Activated CD4-positive, alpha-beta T cell treated with anti-CD3 and anti-CD28 coated beads, Interleukin-2, amount 10 ng/mL, durations not matched to agents 24 days and 14 days (primary cell): ENCODE data around the gene CIDEB. TPM values are rescaled to one million over a fixed set of nuclear protein-coding genes. Genes with fewer than 3 reads are reported as not detected.

Source experiments
- DNase-seq: peaks from one replicate; pipeline ENCODE4 v3.0.0; 2022
- H3K27ac Mint-ChIP-seq: one replicate; pipeline ENCODE4 v1.8.0; 2022; ENCODE audit warnings: mild to moderate bottlenecking, mixed read lengths
- H3K27me3 Mint-ChIP-seq: one replicate; pipeline ENCODE4 v1.8.0; 2022; ENCODE audit warnings: mixed read lengths
- H3K36me3 Mint-ChIP-seq: one replicate; pipeline ENCODE4 v1.8.0; 2022; ENCODE audit warnings: low read depth, mild to moderate bottlenecking, mixed read lengths
- H3K4me1 Mint-ChIP-seq: one replicate; pipeline ENCODE4 v1.8.0; 2021; ENCODE audit warnings: mixed read lengths
- H3K4me3 Mint-ChIP-seq: one replicate; pipeline ENCODE4 v1.8.0; 2022; ENCODE audit warnings: mild to moderate bottlenecking, moderate library complexity, mixed read lengths
- H3K9me3 Mint-ChIP-seq: one replicate; pipeline ENCODE4 v1.8.0; 2021; ENCODE audit warnings: mixed read lengths
- intact Hi-C: fragments of 100-400 bp; cut with micrococcal nuclease; formaldehyde crosslinking; loops from one replicate; pipeline ENCODE4 v1.15.1; 2023
- total RNA-seq: library from RNA; stranded (reverse); gene quantifications from 2 replicates; pipeline ENCODE4 v1.2.3, GENCODE V29; 2022

The CIDEB gene
- total RNA-seq, 1 donor from 2014 or later = 22.2 TPM

- H3K27me3 Mint-ChIP-seq = no peaks in the 10 kb centered on the region
- peak within 1 kb of the TSS; percentile 93 for H3K4me3 Mint-ChIP-seq
- peaks cover 24% of the 10 kb centered on the region for H3K36me3 Mint-ChIP-seq
- intact Hi-C loops = loop anchor here (1.0 kb wide), 4 partner anchors 29 to 171 kb away; partner anchors contain the start of genes CHMP4A, GMPR2, NEDD8 and SDR39U1
- H3K9me3 Mint-ChIP-seq = no peaks in the 10 kb centered on the region
- peaks cover 42% of the 10 kb centered on the region for H3K4me1 Mint-ChIP-seq
- DNase-seq = peak; percentile 97
- peak within 1 kb of the TSS; percentile 95 for H3K27ac Mint-ChIP-seq
Measured at GRCh38 chr14:24271134-24271833, 36.5 kb downstream of the CIDEB start, which contains the start of gene RABGGTA. RABGGTA (minus strand) TSS chr14:24271597; CDS start chr14:24271115, 482 bp downstream.

DNA sequence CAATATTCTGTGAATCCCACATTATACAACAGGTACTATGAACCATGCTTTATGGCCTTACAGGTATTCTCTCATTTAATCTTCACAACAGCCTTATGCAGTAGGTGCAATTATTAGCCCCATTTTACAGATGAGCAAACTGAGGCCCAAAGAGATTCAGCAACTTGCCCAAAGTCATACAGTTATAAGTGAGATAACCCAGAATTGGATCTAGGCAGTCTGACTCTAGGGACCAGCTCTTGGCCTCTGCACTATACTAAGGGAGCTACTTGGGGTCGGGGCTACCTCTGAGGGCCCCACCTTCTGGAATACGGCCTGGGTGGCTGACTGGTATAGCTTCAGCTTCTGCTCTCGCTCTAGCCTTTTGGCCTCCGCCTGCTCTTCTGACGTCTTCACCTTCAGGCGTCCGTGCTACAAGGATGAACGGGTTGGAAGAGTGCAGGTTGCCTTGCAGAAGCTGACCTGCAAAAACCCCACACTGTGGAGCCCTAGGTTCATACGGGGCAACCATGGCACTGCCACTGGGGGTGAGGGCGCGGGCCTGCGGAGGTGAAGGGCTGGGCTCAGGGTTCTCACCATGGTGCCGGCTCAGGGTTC lies 37.1 kb downstream of the CIDEB start:
- no peak for DNase-seq
- H3K4me3 Mint-ChIP-seq = peak overlapping the region; percentile 93
- intact Hi-C loops = loop anchor here (1.0 kb wide), 4 partner anchors 28 to 172 kb away; partner anchors contain the start of genes CHMP4A, GMPR2, NEDD8 and SDR39U1
- peak overlapping the region; percentile 95 for H3K27ac Mint-ChIP-seq
- no peaks in the 10 kb centered on the region for H3K9me3 Mint-ChIP-seq
- H3K27me3 Mint-ChIP-seq = no peaks in the 10 kb centered on the region
- peaks cover 30% of the 10 kb centered on the region for H3K36me3 Mint-ChIP-seq
- H3K4me1 Mint-ChIP-seq = peaks cover 42% of the 10 kb centered on the region

- Mint-ChIP-seq H3K27me3 (no peaks in the 10 kb centered on the region), H3K9me3 (no peaks in the 10 kb centered on the region), H3K27ac (no peak overlapping the region), H3K4me1 (peaks cover 40% of the 10 kb centered on the region), H3K36me3 (peaks cover 30% of the 10 kb centered on the region), H3K4me3 (peak overlapping the region; percentile 93)
- no peak for DNase-seq
- intact Hi-C loops = no loop called here
Measured at GRCh38 chr14:24269910-24270536, 37.8 kb downstream of the CIDEB start.

GRCh38 chr14:24269368-24269767 lies 38.4 kb downstream of the CIDEB start:
- no peaks in the 10 kb centered on the region for H3K27me3 Mint-ChIP-seq
- H3K9me3 Mint-ChIP-seq = no peaks in the 10 kb centered on the region
- intact Hi-C loops = no loop called here
- H3K4me3 Mint-ChIP-seq = peak overlapping the region; percentile 12
- H3K36me3 Mint-ChIP-seq = peaks cover 32% of the 10 kb centered on the region
- no peak for DNase-seq
- peaks cover 40% of the 10 kb centered on the region for H3K4me1 Mint-ChIP-seq
- H3K27ac Mint-ChIP-seq = no peak overlapping the region

GRCh38 chr14:24268225-24268624 lies 39.6 kb downstream of the CIDEB start:
- intact Hi-C loops = no loop called here
- peaks cover 32% of the 10 kb centered on the region for H3K36me3 Mint-ChIP-seq
- no peak for DNase-seq
- no peak overlapping the region for H3K27ac Mint-ChIP-seq
- H3K4me3 Mint-ChIP-seq = no peak overlapping the region
- peaks cover 28% of the 10 kb centered on the region for H3K4me1 Mint-ChIP-seq
- H3K27me3 Mint-ChIP-seq = no peaks in the 10 kb centered on the region
- H3K9me3 Mint-ChIP-seq = no peaks in the 10 kb centered on the region

DNA sequence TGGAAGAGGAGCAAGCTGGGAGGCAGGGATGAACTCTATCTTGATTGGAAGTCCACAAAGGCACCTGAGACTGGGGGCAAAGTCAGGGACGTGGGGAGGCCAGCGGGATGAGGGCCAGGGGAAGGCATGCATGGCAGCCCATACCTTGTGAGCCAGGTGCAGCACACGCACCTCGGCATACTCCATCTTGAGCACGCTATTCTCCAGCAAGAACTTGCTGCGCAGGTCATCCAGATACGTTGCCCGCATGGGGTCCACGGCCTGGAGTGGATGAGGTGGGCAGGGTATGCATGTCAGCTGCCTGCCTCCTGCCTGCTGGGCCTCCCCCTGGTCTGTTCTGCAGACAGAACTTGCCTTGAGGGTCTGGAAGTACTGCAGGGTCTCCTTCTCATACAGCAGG lies 40.3 kb downstream of the CIDEB start:
- no peaks in the 10 kb centered on the region for H3K9me3 Mint-ChIP-seq
- peaks cover 24% of the 10 kb centered on the region for H3K4me1 Mint-ChIP-seq
- H3K27ac Mint-ChIP-seq = no peak overlapping the region
- no peak overlapping the region for H3K4me3 Mint-ChIP-seq
- intact Hi-C loops = no loop called here
- peaks cover 32% of the 10 kb centered on the region for H3K36me3 Mint-ChIP-seq
- H3K27me3 Mint-ChIP-seq = no peaks in the 10 kb centered on the region
- DNase-seq = no peak

GRCh38 chr14:24266344-24267244 lies 41.2 kb downstream of the CIDEB start:
- Mint-ChIP-seq H3K4me1 (peaks cover 15% of the 10 kb centered on the region), H3K27me3 (no peaks in the 10 kb centered on the region), H3K27ac (no peak overlapping the region), H3K36me3 (peaks cover 35% of the 10 kb centered on the region), H3K4me3 (no peak overlapping the region), H3K9me3 (no peaks in the 10 kb centered on the region)
- intact Hi-C loops = no loop called here
- DNase-seq = no peak

DNA sequence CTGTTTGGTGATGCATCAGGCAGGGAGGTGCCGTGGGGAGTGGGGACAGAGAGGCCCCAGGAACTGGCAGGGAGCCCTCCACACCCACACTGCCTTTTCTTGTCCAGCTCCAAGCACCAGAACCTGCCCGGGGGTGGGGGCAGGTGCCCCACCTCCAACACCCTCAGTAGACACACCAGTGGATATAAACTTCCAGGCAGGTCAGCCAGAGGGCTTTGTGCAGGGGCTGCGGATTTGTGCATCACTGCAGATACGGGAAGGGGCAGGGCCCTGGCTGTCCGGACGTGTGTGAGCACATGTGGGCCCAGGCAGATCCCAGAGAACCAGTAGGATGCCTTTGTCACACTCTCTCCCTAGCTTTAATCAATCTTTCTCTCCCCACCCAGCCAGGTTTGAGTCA lies 43.5 kb downstream of the CIDEB start:
- intact Hi-C loops = no loop called here
- Mint-ChIP-seq H3K4me1 (peaks cover 2% of the 10 kb centered on the region), H3K27ac (no peak overlapping the region), H3K4me3 (no peak overlapping the region), H3K36me3 (peaks cover 32% of the 10 kb centered on the region), H3K9me3 (no peaks in the 10 kb centered on the region), H3K27me3 (no peaks in the 10 kb centered on the region)
- no peak for DNase-seq

DNA sequence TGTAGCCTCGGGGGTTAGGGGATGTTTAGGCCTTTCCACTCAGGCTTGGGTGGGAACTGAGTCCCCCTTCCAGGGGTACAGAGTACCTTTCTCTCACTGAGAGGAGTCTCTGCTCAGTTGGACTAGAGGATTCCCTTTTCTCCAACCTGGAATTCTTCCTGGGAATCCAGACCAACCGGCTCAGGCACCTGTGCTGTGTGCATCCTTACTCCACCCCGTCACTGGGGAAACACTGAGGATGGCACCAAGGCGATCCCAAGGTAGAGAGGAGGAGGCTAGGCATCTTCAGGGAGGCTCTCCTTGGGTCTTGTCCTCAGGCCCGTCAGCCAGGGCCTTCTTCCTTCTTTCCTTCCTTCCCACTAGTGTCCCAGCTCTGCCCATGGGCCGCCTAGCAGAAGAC lies 43.9 kb downstream of the CIDEB start:
- no peak overlapping the region for H3K4me3 Mint-ChIP-seq
- H3K4me1 Mint-ChIP-seq = peaks cover 2% of the 10 kb centered on the region
- no peaks in the 10 kb centered on the region for H3K9me3 Mint-ChIP-seq
- peaks cover 29% of the 10 kb centered on the region for H3K36me3 Mint-ChIP-seq
- intact Hi-C loops = no loop called here
- H3K27ac Mint-ChIP-seq = no peak overlapping the region
- H3K27me3 Mint-ChIP-seq = no peaks in the 10 kb centered on the region
- no peak for DNase-seq

- Mint-ChIP-seq H3K9me3 (no peaks in the 10 kb centered on the region), H3K27ac (no peak within 1 kb of the TSS)
Measured at GRCh38 chr14:24262821-24263733, 44.7 kb downstream of the CIDEB start, which contains the start of gene TGM1. TGM1 (minus strand) TSS chr14:24263177; CDS start chr14:24262352, 825 bp downstream.

GRCh38 chr14:24261969-24262327 lies 45.8 kb downstream of the CIDEB start:
- no peaks in the 10 kb centered on the region for H3K27me3 Mint-ChIP-seq
- intact Hi-C loops = no loop called here
- peaks cover 22% of the 10 kb centered on the region for H3K36me3 Mint-ChIP-seq
- no peak overlapping the region for H3K4me3 Mint-ChIP-seq
- H3K9me3 Mint-ChIP-seq = no peaks in the 10 kb centered on the region
- no peak for DNase-seq
- no peak overlapping the region for H3K27ac Mint-ChIP-seq
- H3K4me1 Mint-ChIP-seq = no peaks in the 10 kb centered on the region

More at GRCh38 chr14:24262821-24263733, 44.7 kb downstream of the CIDEB start, which contains the start of gene TGM1:
- intact Hi-C loops = no loop called here
- H3K36me3 Mint-ChIP-seq = peaks cover 25% of the 10 kb centered on the region
- no peak within 1 kb of the TSS for H3K4me3 Mint-ChIP-seq
- H3K27me3 Mint-ChIP-seq = no peaks in the 10 kb centered on the region
- H3K4me1 Mint-ChIP-seq = peaks cover 2% of the 10 kb centered on the region
- no peak for DNase-seq

GRCh38 chr14:24261256-24261968 lies 46.4 kb downstream of the CIDEB start:
- H3K27me3 Mint-ChIP-seq = no peaks in the 10 kb centered on the region
- peaks cover 16% of the 10 kb centered on the region for H3K36me3 Mint-ChIP-seq
- no peak overlapping the region for H3K4me3 Mint-ChIP-seq
- H3K27ac Mint-ChIP-seq = no peak overlapping the region
- DNase-seq = no peak
- no peaks in the 10 kb centered on the region for H3K4me1 Mint-ChIP-seq
- H3K9me3 Mint-ChIP-seq = no peaks in the 10 kb centered on the region
- intact Hi-C loops = no loop called here
